ENCODE results near the gene SPON1. TPM values are rescaled to one million over a fixed set of nuclear protein-coding genes. Genes with fewer than 3 reads are reported as not detected.

SPON1 gene
- total RNA-seq, 1 experiment from 2014 or later, result 0.10 TPM

DNA sequence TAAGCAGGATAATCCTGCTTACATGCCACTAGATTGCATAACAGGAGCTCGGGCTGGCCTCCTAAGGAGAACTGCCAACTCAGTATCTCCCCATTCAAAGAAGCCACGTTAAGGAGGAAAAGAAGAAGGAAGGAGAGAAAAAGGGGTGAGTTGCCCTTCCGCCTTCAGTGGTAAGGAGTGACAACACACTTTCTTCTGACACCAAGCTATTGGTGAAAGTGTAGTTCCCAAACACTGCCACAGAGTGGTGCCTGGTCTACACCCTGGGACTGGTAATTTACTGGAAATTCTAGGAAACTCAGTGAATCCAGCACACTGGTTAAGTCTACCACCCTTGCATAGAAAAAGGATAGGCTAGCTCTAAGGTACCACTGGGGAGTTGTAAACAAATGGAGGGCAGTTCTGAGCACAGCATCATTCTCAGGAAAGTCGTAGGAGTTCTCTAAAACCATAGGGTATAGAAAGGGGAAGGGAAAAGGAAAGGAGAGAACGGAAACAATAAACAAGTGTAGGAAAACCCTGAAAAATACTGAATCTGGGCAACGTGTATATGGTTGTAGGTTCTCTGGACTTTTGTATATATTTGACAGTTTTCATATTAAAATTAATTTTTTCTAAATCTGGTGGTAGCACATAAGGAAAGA, 338.3 kb downstream of the SPON1 start:
- Histone ChIP-seq H3K4me1 (ENCODE audit: control insufficient read depth, insufficient read depth, low read length) (no peaks in the 10 kb centered on the region), H3K9me3 (ENCODE audit: control insufficient read depth, insufficient read depth, low read depth, low read length) (no peaks in the 10 kb centered on the region), H3K27ac (ENCODE audit: low read length) (no peak overlapping the region), H3K27me3 (ENCODE audit: control insufficient read depth, insufficient read depth, low read length) (no peaks in the 10 kb centered on the region), H3K36me3 (ENCODE audit: control insufficient read depth, insufficient read depth, low read length) (no peaks in the 10 kb centered on the region), H3K4me3 (ENCODE audit: low read depth in 2 of 2, low read length in 2 of 2) (no peak overlapping the region)
- ChIA-PET CTCF (interaction anchor here (0.6 to 2.1 kb wide), 7 partner anchors 9 to 608 kb away, joined by 3 to 47 read pairs (median 7); no protein-coding TSS in a partner anchor), POLR2A (no interaction called here)
- ATAC-seq (peak; percentile 96), DNase-seq (ENCODE audit: low read depth, low spot score) (peak; percentile 58)
- in situ Hi-C loops (cut with HindIII; ENCODE audit: low pct_unique_long_range_greater_than_20kb, low sequenced_read_pairs) (no loop called here), intact Hi-C loops (cut with micrococcal nuclease; ENCODE audit: unreplicated experiment) (loop anchor here (1.0 to 2.0 kb wide), 2 partner anchors 118 to 155 kb away; no protein-coding TSS in a partner anchor)
- TF ChIP-seq, protein P1, sequence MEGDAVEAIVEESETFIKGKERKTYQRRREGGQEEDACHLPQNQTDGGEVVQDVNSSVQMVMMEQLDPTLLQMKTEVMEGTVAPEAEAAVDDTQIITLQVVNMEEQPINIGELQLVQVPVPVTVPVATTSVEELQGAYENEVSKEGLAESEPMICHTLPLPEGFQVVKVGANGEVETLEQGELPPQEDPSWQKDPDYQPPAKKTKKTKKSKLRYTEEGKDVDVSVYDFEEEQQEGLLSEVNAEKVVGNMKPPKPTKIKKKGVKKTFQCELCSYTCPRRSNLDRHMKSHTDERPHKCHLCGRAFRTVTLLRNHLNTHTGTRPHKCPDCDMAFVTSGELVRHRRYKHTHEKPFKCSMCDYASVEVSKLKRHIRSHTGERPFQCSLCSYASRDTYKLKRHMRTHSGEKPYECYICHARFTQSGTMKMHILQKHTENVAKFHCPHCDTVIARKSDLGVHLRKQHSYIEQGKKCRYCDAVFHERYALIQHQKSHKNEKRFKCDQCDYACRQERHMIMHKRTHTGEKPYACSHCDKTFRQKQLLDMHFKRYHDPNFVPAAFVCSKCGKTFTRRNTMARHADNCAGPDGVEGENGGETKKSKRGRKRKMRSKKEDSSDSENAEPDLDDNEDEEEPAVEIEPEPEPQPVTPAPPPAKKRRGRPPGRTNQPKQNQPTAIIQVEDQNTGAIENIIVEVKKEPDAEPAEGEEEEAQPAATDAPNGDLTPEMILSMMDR (IDR thresholded peaks at IDR 0.05), result peak; percentile 89
- TF ChIP-seq TCF7L2 (IDR thresholded peaks at IDR 0.05; ENCODE audit: low read depth, low read length), result no peak
- BruUV-seq (replicated peaks), result no TSS peak

DNA sequence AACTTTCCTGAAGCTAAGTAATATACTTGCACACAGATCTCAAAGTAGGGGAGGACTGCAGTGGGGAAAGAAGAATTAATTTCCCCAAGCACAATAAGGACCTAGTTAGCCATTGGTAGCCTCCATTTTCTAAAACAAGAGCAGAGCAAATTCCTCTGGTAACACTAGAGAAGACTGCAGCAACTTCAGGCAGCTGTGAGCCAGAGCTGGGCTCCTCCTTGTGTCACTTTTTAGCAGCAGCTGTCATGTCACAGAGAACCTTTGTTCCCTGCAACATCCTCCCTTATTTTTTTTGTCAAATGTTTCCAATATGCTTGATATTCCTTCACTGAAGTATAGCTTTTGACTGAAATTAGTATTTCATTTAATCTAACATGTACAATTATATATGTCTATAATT, 342.1 kb downstream of the SPON1 start:
- ChIA-PET CTCF (interaction anchor here (0.7 to 1.5 kb wide), 2 partner anchors 74 to 114 kb away, joined by 3 read pairs; no protein-coding TSS in a partner anchor), POLR2A (interaction anchor here (0.6 kb wide), 1 partner anchor 9 kb away, joined by 3 read pairs; no protein-coding TSS in a partner anchor)
- intact Hi-C loops (cut with micrococcal nuclease; ENCODE audit: unreplicated experiment), result no loop called here
- Histone ChIP-seq H3K4me1 (ENCODE audit: control insufficient read depth, insufficient read depth, low read length) (peaks cover 16% of the 10 kb centered on the region), H3K27ac (ENCODE audit: low read length) (no peak overlapping the region), H3K27me3 (ENCODE audit: control insufficient read depth, insufficient read depth, low read length) (no peaks in the 10 kb centered on the region), H3K9me3 (ENCODE audit: control insufficient read depth, insufficient read depth, low read depth, low read length) (no peaks in the 10 kb centered on the region), H3K4me3 (ENCODE audit: low read depth in 2 of 2, low read length in 2 of 2) (no peak overlapping the region), H3K36me3 (ENCODE audit: control insufficient read depth, insufficient read depth, low read length) (no peaks in the 10 kb centered on the region)
- ATAC-seq (no peak), DNase-seq (ENCODE audit: low read depth, low spot score) (no peak)
- TF ChIP-seq REST (IDR thresholded peaks at IDR 0.05; ENCODE audit: insufficient read depth in 1 of 2, low read depth in 2 of 2, low read length in 1 of 2) (no peak), TCF7L2 (IDR thresholded peaks at IDR 0.05; ENCODE audit: low read depth, low read length) (no peak), SIN3A (IDR thresholded peaks at IDR 0.05; ENCODE audit: borderline replicate concordance, insufficient read depth, low read depth, low read length) (no peak), POLR2AphosphoS5 (IDR thresholded peaks at IDR 0.05; ENCODE audit: low read depth, low read length) (no peak)
- TF ChIP-seq, protein P1 (IDR thresholded peaks at IDR 0.05), result no peak
- in situ Hi-C loops (cut with HindIII; ENCODE audit: low pct_unique_long_range_greater_than_20kb, low sequenced_read_pairs), result no loop called here
- no TSS peak for BruUV-seq (replicated peaks)
